ENCODE results near the gene ANTXR2.

DNA sequence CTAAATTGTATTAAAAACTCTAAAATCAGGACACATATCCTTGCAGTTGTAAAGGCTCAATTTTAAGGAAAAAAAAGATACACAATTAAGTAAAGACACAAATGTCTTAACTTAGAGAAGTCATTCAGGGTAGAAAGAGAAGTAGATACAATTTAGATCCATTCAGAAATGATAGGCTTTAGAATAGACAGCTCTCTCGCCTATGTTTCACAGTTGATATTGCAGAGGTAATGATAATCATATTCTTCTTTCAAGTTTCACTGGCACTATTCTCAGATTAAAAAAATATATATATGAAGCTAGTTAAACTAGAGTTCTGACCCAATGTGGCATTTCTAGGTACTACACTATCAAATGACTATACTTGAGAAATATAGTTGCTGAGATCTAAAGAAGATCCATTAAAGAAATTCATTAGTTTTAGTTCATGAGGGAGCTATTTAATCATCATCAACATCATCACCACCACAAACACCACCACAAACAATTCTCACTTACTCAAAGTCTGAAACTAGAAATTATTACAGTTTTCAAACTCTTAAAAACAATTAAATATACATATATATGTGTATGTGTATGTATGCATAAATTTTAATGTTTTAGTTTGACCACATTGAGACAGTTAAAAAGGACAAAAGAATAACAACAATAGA lies 93.1 kb downstream of the ANTXR2 start:
- no peak for TF ChIP-seq ATF6 (CRISPR knock-in tag; IDR thresholded peaks at IDR 0.05)
- no peak for TF ChIP-seq NFYB (IDR thresholded peaks at IDR 0.05; ENCODE audit: extremely low read depth, insufficient read length)
- TF ChIP-seq SMC3 (conservative IDR thresholded peaks at IDR 0.05; ENCODE audit: insufficient read depth, low read depth, low read length): no peak
- no peak for TF ChIP-seq ATF2 (CRISPR knock-in tag; IDR thresholded peaks at IDR 0.05)
- TF ChIP-seq, protein P1, sequence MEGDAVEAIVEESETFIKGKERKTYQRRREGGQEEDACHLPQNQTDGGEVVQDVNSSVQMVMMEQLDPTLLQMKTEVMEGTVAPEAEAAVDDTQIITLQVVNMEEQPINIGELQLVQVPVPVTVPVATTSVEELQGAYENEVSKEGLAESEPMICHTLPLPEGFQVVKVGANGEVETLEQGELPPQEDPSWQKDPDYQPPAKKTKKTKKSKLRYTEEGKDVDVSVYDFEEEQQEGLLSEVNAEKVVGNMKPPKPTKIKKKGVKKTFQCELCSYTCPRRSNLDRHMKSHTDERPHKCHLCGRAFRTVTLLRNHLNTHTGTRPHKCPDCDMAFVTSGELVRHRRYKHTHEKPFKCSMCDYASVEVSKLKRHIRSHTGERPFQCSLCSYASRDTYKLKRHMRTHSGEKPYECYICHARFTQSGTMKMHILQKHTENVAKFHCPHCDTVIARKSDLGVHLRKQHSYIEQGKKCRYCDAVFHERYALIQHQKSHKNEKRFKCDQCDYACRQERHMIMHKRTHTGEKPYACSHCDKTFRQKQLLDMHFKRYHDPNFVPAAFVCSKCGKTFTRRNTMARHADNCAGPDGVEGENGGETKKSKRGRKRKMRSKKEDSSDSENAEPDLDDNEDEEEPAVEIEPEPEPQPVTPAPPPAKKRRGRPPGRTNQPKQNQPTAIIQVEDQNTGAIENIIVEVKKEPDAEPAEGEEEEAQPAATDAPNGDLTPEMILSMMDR (IDR thresholded peaks at IDR 0.05 in 2 of 3, conservative IDR thresholded peaks at IDR 0.05 in 1 of 3; ENCODE audit: insufficient read depth in 2 of 3, low read depth in 1 of 3, low read length in 3 of 3): no peak
- no peak for TF ChIP-seq RBBP5 (IDR thresholded peaks at IDR 0.05; ENCODE audit: borderline replicate concordance, insufficient read depth, low read length, poor library complexity, severe bottlenecking)
- TF ChIP-seq, protein P2, sequence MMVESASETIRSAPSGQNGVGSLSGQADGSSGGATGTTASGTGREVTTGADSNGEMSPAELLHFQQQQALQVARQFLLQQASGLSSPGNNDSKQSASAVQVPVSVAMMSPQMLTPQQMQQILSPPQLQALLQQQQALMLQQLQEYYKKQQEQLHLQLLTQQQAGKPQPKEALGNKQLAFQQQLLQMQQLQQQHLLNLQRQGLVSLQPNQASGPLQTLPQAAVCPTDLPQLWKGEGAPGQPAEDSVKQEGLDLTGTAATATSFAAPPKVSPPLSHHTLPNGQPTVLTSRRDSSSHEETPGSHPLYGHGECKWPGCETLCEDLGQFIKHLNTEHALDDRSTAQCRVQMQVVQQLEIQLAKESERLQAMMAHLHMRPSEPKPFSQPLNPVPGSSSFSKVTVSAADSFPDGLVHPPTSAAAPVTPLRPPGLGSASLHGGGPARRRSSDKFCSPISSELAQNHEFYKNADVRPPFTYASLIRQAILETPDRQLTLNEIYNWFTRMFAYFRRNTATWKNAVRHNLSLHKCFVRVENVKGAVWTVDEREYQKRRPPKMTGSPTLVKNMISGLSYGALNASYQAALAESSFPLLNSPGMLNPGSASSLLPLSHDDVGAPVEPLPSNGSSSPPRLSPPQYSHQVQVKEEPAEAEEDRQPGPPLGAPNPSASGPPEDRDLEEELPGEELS (CRISPR knock-in tag; IDR thresholded peaks at IDR 0.05; ENCODE audit: borderline replicate concordance): no peak
- TF ChIP-seq NFIC (IDR thresholded peaks at IDR 0.05): no peak

All from K562 (cell line).